Body of pancreas (tissue), 4 donors: ENCODE data around the gene VAV2.

Source experiments
- POLR2A ChIP-seq, 3 donors: fragments of 450-650 bp; IDR thresholded peaks; one replicate each; pipeline ENCODE4 v1.6.1; 2016; ENCODE audit warnings: antibody characterized with exemption in 3 of 3, mild to moderate bottlenecking in 2 of 3
- TF ChIP-seq, protein P1 (sequence below), 7 experiments: fragments of 450-650 bp in 4 of 7; fragments of 200-600 bp in 3 of 7; sonication (generic) in 3 of 7; IDR thresholded peaks; one replicate each; pipeline ENCODE4 v1.5.1; 2016 to 2019; ENCODE audit warnings: antibody characterized with exemption in 7 of 7

DNA sequence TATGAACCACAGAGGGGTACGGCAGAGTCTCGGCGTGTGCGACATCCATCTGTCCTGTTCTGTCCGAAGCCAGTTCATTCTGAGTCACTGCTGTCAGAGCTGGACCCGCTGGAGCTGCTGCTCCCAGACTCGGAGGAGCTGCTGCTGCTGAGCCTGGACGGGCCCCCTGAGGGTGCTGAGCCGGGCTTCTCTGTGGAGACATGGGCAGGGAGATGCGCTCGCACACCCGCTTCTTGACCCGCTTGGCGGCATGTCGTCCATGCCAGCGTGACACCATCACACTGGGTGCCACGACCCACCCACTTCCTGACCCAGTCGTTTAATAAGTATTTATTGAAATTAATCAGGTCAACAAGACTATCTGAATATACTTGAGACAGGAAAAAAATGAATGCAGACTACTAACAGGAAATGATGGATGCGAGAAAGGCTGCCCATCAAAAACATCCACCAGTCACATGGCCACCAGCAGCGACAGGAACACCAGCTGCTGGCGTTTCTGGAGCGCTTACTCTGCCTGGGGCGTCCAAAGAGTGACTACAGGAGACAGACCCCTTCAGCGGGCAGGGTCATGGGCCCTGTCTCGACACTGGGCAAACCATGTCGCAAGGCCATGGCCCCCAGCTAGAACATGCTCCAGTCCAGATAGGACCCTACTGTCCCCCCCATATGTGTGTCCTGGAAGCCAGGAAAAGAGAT lies 41.5 kb upstream of the VAV2 start:
- TF ChIP-seq, protein P1, sequence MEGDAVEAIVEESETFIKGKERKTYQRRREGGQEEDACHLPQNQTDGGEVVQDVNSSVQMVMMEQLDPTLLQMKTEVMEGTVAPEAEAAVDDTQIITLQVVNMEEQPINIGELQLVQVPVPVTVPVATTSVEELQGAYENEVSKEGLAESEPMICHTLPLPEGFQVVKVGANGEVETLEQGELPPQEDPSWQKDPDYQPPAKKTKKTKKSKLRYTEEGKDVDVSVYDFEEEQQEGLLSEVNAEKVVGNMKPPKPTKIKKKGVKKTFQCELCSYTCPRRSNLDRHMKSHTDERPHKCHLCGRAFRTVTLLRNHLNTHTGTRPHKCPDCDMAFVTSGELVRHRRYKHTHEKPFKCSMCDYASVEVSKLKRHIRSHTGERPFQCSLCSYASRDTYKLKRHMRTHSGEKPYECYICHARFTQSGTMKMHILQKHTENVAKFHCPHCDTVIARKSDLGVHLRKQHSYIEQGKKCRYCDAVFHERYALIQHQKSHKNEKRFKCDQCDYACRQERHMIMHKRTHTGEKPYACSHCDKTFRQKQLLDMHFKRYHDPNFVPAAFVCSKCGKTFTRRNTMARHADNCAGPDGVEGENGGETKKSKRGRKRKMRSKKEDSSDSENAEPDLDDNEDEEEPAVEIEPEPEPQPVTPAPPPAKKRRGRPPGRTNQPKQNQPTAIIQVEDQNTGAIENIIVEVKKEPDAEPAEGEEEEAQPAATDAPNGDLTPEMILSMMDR (IDR thresholded peaks at IDR 0.05) = no peak
- no peak for TF ChIP-seq POLR2A (IDR thresholded peaks at IDR 0.05)
